Chondrocyte (in vitro differentiated cells): ENCODE data around the gene SIGLEC9. TPM values are rescaled to one million over a fixed set of nuclear protein-coding genes. Genes with fewer than 3 reads are reported as not detected.

Experiments used
- DNase-seq: peaks from one replicate; pipeline ENCODE4 v3.0.0; 2021; ENCODE audit warnings: mixed read lengths, low spot score
- H3K27ac Mint-ChIP-seq: one replicate; pipeline ENCODE4 v1.8.0; 2021; ENCODE audit warnings: mild to moderate bottlenecking, moderate library complexity, mixed read lengths; ENCODE audit not compliant: unreplicated experiment
- H3K27me3 Mint-ChIP-seq: 2 replicates; pipeline ENCODE4 v1.8.0; 2021; ENCODE audit warnings: low read depth, mixed read lengths
- H3K36me3 Mint-ChIP-seq: 2 replicates; pipeline ENCODE4 v1.8.0; 2021; ENCODE audit warnings: low read depth, mixed read lengths
- H3K4me1 Mint-ChIP-seq: 2 replicates; pipeline ENCODE4 v1.8.0; 2021; ENCODE audit warnings: low read depth, mild to moderate bottlenecking, mixed read lengths
- H3K4me3 Mint-ChIP-seq: one replicate; pipeline ENCODE4 v1.8.0; 2021; ENCODE audit warnings: mild to moderate bottlenecking, moderate library complexity, mixed read lengths; ENCODE audit not compliant: unreplicated experiment
- H3K9me3 Mint-ChIP-seq: 2 replicates; pipeline ENCODE4 v1.8.0; 2021; ENCODE audit warnings: low read depth, mixed read lengths
- CTCF ChIP-seq: fragments of 200-600 bp; sonication (generic); IDR thresholded peaks from 2 replicates; pipeline ENCODE4 v1.5.0; 2021; ENCODE audit warnings: antibody characterized with exemption, mild to moderate bottlenecking, moderate library complexity
- total RNA-seq: library from RNA; stranded (reverse); gene quantifications from 3 replicates; pipeline ENCODE4 v1.2.1, GENCODE V29; 2021

SIGLEC9 gene
- total RNA-seq, 1 donor from 2014 or later = not detected

DNA sequence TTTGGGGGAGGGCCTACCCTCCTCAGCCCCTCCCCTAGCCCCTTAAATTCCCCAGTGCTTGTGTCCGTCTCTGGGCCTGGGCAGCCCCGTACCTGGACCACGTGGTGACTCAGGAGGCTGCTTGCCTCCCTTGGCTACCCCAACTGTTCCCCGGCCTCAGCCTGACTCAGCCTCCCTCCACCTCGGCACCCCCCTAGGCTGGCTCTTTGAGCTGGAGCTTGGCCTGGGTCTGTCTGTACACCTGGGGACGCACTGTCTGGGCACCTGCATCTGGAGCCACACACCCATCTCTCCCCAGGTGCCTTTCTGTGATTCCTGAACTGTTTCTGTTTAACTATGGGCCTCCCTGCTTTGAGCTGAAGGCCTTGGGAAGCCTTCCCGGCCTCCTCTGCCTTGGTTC lies 40.2 kb upstream of the SIGLEC9 start:
- Mint-ChIP-seq H3K27ac (no peak overlapping the region), H3K9me3 (no peaks in the 10 kb centered on the region), H3K4me1 (no peaks in the 10 kb centered on the region), H3K4me3 (no peak overlapping the region), H3K36me3 (peaks cover 2% of the 10 kb centered on the region), H3K27me3 (peaks cover 13% of the 10 kb centered on the region)
- no peak for TF ChIP-seq CTCF
- DNase-seq = no peak

- Mint-ChIP-seq H3K9me3 (no peaks in the 10 kb centered on the region), H3K27ac (no peak overlapping the region), H3K27me3 (peaks cover 13% of the 10 kb centered on the region), H3K36me3 (peaks cover 2% of the 10 kb centered on the region), H3K4me1 (no peaks in the 10 kb centered on the region), H3K4me3 (no peak overlapping the region)
- DNase-seq = no peak
- no peak for TF ChIP-seq CTCF
These were observed 38.4 kb upstream of the SIGLEC9 start for GRCh38 chr19:51086153-51086850.

DNA sequence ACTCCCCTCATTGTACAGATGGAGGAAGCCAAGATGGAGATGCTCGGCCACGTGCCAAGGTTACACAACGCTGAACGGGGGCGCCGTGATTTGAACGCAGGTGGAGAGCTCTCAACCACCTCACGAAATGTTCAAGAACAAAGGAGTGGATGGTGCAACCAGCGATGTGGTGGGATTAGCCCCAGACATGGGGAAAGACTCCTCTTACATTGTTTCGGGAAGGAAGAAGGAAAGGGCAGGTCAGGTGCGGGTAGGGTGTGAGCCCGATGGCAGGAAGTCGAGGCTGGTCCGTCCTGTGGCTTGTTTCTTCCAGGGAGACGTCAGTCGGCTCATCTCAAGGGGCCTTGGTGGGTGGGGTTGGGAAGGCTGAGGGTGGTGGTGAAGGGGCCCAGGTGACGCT lies 34.9 kb upstream of the SIGLEC9 start:
- Mint-ChIP-seq H3K27me3 (no peaks in the 10 kb centered on the region), H3K4me1 (peaks cover 2% of the 10 kb centered on the region), H3K36me3 (peaks cover 2% of the 10 kb centered on the region), H3K27ac (no peak overlapping the region), H3K9me3 (no peaks in the 10 kb centered on the region), H3K4me3 (no peak overlapping the region)
- no peak for TF ChIP-seq CTCF
- DNase-seq = no peak

DNA sequence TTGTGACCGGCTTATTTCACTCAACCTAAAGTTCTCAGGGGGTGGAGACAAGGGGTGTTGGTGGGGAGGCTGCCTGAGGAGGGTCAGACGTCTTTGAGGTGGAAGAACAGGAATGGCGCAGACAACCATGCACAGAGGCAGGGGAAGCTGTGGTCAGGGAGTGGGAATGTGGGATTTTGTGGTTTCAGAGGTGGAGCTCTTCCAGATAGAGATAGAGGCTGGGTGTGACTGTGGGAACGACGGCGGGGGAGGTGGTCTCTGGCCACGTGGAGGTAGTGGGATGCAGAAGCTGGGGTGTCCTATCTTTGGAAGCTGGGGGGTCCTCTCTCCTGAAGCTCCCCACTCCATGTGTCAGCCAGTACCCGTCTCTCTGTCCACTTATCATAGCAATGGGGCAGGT lies 34.2 kb upstream of the SIGLEC9 start:
- Mint-ChIP-seq H3K27ac (no peak overlapping the region), H3K36me3 (peaks cover 2% of the 10 kb centered on the region), H3K4me1 (peaks cover 2% of the 10 kb centered on the region), H3K9me3 (no peaks in the 10 kb centered on the region), H3K4me3 (no peak overlapping the region), H3K27me3 (no peaks in the 10 kb centered on the region)
- no peak for DNase-seq
- TF ChIP-seq CTCF = no peak

DNA sequence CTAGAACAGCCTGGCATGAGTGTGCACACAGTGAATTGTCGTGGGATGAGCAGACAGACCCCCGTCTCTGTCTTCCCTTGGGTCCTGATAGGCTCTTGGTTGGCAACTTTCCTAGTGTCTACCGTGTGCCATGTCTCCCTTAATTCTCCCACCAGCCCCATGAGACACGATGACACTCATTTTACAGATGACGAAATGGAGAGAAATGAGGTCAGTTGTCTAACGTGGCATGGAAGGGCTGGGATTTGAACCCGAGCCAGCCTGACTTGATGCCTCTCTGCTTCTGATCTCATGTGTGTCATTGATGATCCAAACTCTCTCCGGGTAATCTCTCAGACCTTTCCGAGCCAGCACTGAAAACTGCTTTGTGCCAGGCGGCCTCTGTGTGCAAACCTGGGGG lies 33.6 kb upstream of the SIGLEC9 start:
- TF ChIP-seq CTCF = no peak
- peaks cover 2% of the 10 kb centered on the region for H3K36me3 Mint-ChIP-seq
- no peaks in the 10 kb centered on the region for H3K9me3 Mint-ChIP-seq
- peaks cover 2% of the 10 kb centered on the region for H3K4me1 Mint-ChIP-seq
- no peak overlapping the region for H3K4me3 Mint-ChIP-seq
- no peak for DNase-seq
- no peaks in the 10 kb centered on the region for H3K27me3 Mint-ChIP-seq
- H3K27ac Mint-ChIP-seq = no peak overlapping the region
